ENCODE data around the gene SLC25A48.
"Not testable (repeated sequence)": the region's sequence is repeated elsewhere in the genome, so short reads cannot be mapped to it uniquely, and the experiment has no call there.

Gene SLC25A48

DNA sequence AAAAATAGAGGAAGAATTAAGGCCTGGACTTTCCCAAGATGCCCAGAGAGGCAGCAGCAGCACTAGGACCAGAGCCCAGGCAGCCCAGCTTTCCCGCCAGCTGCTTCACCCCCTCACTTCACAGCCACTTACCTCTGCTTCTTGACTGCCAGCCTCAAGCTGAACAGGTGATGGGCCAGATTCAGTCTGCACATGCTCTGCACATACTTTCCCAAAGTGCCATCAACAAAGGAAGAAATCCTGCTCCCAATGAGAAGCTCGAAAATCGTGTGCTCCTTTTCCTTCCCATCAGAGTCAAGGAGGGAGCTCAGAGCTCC, 4.1 kb upstream of the SLC25A48 start:
- no peak for DNase-seq

DNA sequence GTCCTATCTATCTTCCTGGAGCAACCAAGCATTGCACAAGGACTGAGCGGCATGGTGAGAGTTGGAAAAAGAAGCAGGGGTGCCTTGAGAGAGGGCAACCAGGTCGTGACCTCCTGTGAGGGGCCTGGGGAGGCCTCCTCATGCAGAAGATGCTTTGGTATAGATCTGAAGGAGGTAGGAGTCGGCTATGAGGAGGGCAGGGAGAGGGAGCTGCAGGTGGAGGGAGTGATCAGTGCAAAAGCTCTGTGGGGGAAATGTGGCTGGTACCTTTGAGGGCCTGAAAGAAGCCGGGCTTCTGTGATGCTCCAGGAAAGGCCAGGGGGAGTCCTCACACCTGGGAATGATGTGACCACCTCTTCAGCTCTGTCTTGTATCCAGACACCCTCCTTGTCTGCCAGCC, 3.6 kb upstream of the SLC25A48 start:
- DNase-seq, result no peak

DNA sequence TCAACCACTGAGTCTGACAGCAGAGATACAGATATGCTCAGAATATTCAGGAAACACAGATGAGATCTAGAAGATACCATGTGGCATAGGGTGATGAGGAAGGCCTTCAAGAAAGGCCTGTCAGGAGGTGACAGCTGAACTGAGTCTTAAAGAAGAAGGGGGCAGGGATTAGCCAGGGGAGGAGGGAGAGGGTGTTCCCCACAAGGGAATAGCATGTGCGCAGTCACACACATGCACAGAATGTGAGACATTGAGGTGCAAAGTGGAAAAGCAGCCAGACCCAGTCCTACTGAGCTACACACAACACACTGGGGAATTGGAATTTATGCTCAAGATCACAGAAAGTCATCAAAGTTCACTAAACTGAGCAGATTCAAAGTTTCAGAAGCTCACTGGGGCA, 3.0 kb upstream of the SLC25A48 start:
- DNase-seq, result no peak

DNA sequence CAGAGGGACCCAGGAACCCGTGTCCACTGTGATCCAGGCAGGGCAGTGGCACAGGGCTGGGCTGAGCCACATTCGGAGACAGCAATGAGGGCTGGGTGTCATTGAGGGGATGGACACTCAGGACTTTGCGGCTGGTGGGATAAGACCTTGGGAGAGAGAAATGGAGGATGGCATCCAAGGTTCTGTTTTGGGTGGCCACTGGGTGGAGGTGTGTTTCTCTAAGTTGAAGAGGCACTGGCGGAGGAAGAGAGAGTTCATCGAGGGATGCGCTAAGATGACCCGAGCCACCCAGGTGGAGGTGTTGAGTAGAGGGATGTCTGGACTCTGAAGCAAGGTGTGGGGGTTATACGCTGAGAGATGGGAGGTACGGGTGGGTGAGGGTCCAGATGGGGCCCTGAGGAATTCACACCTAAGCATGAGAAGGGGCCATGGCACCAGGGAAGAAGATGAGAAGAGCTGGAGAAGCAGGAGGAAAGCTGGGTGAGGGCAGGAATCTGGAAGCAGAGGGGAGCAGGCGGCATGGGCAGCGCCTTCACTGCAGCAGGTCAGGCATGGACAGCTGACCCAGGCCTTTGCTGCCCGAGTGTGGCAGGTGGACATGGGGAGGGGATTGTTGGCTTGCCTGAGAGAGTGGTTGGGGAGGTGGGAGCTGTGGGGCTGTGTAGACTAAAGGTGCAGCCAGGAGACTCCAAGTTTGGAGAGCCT, 2.5 kb upstream of the SLC25A48 start:
- DNase-seq, result no peak

DNA sequence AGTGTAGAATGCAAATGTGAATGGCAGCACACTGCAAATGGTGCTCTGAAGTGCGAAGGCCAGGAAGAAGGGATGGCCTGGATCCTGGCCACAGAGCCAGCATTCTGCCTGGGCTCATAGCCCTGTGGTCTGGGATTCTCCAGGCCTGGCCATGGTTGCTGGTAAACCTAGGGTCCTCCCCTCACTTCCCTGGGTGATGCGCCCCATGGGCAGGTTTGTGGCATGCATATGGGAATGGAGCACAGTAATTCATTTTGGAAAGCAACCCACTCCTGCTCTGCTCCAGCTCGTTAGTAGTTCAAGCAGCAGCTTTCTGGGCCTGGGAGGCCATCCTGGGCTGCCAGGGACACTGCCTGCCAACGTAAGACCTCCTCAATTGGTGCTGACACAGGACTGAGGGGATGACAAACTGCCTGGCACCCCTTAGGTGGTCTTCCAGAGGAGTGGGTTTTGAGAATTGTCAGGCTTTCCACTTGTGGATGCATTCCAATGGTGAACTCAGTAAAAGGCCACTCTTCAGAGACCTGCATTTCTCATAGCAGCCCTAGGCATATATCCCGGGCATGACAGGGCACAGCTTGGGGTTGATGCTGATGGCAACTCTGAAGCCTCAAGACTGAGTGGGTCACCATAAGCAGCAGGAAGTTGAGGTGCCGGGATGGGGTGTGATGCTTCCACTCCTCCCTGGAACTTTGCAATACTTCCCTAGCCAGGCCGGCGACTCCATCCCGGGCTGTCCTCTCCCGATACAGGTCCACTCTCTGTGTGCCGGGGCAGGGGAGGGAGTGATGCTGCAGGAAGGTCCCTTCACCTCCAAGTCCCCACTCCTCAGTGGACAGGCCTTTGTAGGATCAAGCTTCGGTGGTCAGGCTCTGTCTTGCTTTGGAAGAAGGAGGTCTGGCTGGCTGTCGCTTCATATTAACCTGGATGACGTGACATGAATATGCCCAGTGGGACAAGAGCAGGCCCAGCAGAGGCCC, 1.2 kb upstream of the SLC25A48 start:
- DNase-seq, result no peak

DNA sequence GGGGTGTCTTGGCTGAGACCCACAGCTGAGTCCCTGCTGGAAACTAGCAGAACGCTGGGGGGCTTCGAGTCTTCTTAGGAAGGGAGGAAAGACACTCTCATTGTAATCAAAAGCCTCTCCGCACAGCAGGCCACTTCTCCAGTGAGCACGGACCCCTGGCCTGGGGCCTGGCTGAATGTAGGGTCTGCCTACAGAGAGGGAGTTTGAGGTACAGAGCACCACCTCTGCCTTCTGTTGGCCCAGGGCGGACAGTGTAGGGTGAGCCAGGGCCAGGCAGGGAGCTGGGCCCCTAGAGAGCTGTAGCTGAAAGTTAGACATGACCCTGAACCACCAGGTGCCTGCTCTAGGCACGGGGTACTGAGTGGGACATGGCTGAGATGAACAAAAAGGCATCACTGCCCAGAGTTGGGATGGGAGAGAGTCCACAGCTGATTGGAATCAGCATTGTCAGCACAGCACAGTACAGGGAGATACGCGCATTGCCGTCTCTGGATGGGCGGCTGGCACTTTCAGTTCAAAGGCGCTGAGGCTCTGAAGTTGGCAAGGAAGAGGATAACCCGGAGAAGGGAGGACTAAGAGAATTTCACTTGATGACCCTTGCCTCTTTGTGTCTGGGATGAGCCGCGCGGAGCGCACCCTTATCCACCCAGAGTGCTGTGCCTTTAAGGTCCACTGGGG, 363 bp upstream of the SLC25A48 start:
- DNase-seq, result no peak

DNA sequence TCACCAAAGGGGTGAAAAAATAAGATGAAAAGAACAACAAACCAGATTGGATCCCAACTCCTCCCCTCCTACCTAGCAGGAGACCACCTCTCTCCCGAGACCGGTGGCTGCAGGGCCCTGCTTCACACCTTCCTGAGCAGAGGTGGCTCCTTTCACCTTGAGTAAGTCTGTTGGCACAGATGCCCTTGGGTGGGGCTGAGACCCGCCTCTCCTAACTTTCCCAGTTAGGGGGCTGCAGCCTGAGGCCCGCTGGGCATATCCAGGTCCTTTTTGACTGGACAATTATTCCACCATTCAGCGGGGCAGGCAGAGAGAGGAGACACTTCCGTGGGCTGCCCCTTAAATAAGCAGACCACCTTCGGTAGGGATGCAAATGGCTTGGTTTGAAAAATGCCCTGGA, 1.3 kb downstream of the SLC25A48 start:
- no peak for DNase-seq

DNA sequence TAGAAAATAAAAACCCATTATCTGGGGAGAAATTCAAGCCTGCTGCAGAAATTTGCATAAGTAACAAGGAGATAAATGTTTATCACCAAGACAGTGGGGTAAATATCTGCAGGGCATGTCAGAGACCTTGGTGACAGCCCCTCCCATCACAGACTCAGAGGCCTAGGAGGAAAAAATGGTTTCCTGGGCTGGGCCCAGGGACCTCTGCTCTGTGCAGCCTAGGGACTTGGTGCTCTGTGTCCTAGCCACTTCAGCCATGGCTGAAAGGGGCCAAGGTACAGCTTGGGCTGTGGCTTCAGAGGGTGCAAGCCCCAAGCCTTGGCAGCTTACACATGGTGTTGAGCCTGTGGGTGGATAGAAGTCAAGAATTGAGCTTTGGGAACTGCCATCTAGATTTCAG, 3.9 kb downstream of the SLC25A48 start:
- not testable (repeated sequence) for DNase-seq

DNA sequence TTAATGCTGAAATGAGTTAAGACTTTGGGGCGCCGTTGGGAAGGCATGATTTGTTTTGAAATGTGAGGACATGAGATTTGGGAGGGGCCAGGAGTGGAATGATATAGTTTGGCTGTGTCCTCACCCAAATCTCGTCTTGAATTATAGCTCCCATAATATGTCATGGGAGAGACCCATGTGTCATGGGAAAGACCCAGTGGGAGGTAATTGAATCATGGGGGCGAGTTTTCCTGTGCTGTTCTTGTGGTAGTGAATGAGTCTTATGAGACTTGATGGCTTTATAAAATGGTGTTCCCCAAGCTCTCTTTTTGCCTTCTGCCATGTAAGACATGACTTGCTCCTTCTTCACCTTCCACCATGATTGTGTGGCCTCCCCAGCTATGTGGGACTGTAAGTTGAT, 5.1 kb downstream of the SLC25A48 start:
- DNase-seq, result no peak

DNA sequence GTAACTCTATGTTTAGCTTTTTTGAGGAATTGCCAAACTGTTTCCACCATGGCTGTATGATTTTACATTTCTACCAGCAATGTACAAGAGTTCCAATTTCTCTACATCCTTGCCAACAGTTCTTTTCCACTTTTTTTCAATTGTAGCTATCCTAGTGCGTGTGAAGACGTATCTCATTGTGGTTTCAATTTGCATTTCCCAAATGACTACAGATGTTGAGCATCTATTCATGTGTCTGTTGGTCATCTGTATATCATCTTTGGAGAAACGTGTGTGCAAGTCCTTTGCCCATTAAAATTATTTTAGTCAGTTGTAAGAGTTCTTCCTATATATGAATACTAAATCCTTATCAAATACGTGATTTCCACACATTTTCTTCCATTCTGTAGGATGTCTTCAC, 6.5 kb downstream of the SLC25A48 start:
- DNase-seq, result no peak

DNA sequence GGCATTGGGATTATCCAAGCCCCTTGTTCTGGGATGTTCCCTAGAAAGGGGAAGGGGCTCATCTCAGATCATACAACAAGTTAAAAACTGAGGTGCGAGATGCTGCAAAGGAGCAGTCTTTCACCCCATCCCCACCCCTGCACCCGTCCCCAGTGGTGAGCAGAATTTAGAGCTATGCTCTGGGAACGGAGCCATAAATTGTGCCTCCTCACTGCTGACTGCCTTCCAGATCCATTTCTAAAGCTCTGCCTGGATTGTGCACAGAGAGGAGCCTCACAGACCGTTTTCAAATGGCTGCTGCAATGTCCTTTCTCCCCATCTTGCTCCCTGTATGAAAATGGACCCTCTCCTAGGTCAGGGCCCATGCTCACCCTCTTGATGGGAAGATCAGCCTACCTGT, 8.3 kb downstream of the SLC25A48 start:
- DNase-seq, result no peak

DNA sequence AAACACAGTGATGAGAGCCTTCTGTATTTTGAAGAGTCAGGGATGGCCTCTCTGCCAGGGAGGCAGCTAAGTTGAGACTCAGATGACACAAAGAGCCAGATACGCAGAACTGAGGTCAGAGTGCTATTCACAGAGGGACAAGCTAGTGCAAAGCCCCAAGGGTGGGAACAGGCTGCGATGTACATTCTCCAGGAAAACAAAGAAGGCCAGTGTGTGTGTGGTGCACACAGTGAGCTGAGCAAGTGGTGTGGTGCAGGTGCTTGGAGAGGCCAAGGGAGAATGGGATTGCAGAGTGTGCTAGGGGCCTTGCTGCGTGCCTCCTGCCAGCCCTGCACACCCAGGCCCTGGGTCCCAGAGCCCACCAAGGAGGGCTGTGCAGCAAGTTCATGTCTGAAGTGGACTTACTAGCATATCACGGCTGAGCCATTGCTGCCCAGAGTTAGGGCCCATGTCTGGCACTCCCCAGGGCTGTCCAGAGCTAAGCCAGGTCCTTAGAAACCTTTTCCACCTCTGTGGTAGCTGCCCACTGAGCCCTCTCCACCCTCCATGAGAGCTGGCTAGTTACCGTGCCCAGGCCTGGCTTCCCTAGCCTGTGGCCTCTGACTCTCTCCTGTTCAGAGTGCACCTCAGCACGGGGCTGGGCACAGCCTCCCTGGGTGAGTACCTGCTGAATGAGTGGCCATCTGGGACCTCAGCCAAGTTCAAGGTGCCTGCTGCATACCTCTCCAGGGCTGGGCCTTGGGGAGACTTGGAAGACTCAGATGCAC, 9.3 kb downstream of the SLC25A48 start:
- no peak for DNase-seq

DNA sequence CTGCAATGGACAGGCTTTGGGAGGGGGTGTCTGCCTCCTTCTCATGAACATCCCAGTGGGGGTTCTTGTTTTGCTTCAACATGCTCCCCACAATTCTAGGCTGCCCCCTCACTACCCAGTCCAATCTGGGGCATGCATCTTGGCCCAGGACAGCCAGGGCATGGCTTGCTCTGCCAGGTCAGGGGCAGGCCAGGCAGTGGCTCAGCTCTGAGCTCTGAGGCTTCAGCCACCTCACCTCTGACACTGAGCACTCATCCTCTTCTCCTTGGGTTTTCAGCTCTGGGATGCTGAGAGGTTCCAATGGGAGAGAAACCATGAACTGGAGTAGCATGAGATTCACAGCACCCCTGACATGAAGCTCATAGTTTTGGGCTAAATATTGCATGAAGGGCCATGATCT, 11.8 kb downstream of the SLC25A48 start:
- no peak for DNase-seq

DNA sequence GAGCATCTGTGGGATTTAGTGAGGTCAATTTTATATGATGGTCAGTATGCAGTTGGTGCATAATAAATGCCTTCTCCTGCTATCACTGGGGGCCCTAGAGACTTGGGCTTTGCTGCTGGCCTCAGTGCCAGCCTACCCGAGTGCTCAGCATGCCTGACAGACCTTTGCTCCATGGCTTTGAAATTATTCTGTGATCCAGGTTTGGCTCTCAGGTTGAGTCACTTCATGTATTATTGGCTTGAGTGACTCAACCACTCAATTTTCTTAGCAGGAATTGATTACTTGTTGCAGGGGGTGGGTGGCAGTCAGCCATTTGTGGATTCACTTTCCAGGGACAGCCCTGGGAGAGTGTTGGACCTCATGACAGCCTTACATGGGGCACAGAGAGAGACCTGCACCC, 13.5 kb downstream of the SLC25A48 start:
- no peak for DNase-seq

DNA sequence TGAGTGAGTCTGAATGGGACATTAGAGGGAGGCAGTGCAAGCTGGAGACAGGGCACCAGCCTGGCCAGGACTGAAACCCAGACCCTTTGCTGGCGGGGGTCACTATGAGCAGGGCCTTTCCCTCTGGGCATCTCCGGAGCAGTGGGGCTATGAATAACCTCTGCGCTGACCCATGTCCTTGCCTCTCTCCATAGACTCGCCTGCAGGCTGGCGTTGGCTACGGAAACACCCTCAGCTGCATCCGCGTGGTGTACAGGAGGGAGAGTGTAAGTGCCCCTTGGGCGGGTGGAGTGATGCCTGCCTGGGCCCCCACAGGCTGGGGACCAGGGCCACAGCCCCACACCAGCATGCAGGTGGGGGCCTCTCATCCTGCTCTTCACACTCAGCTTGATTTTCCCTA, 15.8 kb downstream of the SLC25A48 start:
- no peak for DNase-seq

DNA sequence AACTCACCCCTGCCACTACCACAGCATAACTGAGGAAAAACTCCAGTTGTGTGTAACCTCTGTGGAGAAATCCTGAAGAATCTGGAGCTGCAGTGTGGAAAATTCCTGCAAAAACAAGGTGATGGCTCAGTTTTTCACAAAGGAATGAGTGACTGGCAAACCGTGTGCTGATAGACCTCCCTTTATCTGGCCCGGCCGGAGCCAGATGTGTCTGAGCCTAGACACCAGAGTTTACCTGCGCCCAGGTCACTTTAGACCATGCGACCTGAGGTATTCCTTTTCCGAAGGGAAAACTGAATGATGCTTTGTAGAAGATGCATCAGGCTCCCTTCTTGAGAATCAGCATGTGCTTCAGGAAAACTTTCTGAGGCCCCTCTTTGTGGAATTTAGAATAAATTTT, 16.2 kb downstream of the SLC25A48 start:
- DNase-seq, result no peak

DNA sequence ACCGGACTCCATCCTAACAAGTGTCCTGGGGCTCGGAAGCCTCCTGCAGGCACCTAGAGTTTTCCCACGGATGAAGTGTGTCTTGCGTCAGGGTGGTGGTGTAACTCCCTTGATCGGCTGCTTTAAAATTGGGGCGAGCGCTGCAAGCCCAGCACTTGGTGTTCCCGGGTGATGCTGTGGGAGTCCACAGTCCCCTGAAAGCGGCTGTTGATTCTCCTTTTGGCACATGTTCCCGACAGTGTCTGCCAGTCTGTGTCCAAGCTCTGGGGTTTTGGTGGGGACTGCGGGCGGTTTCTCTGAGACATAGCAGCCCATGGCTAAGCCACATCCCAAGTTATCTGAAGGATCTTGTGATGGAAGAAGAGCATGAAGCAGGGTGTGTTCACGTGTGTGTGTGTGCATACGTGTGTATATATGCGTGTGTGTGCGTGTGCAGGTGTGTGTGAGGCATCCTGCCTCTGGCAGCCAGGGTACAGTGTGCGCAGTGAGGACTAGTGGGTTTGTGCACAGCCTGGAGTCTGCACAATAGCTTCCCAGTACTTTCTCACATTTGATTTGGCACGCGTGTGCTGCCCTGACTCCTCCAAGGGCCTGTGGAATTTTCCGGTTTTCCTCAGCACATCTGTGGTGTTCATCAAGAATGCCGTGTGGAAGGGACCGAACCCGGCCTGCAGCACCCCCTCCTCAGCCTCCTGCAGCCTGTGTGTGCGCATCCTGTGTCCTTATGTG, 16.9 kb downstream of the SLC25A48 start:
- DNase-seq, result no peak

DNA sequence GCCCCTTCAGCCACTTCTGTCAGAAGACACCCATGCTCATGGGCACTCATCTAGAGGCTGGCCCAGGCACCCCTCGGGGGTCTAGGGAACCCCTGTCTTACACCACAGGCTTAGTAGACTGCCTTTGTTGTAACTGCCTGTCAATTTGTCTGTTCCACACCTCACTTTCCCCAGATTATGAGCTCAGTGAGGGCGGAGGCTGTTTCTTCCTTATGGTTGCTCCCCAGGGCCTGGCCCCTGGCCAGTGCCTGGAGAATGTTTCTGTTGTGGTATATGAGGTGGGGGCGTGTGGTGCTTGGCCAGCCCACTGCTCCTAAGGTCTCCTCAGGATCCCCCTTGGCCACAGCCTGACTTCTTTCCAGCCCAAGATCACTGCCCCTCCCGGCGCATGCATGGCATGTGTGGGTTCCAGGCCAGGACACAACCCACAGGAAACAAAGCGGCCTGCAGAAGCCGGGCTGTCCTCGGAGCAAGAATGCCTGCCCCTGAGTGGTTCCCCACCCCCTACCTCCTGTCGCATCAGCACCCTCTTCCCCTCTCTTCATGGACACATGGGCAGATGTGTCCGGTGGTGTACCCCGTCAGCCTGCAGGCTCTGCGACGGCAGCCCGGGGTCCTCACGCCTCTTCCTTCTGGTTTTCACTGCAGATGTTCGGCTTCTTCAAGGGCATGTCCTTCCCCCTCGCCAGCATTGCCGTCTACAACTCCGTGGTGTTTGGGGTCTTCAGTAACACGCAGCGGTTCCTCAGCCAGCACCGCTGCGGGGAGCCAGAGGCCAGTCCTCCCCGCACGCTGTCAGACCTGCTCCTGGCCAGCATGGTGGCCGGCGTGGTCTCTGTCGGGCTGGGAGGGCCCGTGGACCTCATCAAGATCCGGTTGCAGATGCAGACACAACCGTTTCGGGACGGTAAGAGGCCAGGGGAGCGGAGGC, 17.7 kb downstream of the SLC25A48 start:
- no peak for DNase-seq

DNA sequence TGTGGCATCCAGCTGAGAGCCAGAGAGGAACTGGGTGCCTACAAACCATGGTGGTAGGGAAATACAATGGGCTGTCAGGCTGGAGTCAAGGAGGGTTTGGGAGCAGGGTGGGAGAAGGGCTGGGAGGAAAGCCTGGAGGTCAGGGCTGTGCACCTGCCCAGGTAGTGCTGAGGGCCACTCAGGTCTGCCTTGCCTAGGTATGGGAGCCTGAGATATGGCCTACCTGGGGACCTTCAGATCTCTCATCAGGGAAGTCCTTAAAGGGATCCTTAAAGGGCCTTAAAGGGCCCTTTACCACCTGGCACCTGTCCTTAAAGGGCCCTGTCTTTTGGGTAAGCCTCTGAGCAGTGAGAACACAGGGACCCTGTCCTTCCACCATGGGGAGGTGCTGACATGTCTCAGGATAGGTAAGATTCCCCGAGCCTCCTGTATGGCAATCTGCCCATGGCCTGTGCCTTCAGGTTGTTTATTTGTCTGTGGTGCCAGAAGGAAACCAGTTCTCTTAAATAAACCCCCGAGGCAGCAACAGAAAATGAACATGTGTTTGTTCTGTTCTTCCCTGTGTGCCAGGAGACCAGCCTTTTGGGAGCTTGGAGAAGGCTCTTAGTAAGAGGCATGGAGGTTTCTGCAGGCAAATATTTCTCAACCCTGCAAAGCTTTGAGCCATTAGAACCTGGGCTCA, 23.3 kb downstream of the SLC25A48 start:
- no peak for DNase-seq

DNA sequence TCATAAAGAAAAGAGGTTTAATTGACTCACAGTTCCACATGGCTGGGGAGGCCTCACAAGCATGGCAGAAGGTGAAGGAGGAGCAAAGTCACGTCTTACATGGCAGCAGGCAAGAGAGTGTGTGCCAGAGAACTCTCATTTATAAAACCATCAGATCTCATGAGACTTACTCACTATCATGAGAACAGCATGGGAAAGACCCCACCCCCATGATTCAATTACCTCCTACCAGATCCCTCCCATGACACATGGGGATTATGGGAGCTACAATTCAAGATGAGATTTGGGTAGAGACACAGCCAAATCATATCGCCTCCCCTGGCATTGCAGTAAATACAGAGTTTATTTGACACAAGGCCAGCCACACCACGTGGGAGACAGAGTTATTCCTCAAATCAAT, 24.7 kb downstream of the SLC25A48 start:
- not testable (repeated sequence) for DNase-seq

DNA sequence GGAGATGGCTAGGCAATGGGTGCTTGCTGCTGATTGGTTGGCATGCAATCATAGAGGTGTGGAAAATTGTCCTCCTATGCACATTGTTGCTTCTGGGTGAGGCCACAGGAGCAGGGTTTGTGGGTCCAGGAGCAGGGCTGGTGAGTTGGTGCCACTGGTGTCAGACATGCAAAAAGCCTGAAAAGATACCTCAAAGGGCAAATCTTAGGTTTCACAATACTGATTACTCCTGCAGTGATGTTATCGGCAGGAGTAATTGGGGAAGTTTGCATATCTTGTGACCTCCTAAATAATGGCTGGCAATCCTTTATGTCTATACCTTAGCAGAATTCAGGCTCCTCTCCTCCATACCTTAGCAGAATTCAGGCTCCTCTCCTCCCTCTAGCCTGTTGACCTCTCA, 25.2 kb downstream of the SLC25A48 start:
- DNase-seq, result no peak
